Left ventricle myocardium inferior (tissue), 1 donor: ENCODE data around the gene HAGHL. TPM values are rescaled to one million over a fixed set of nuclear protein-coding genes. Genes with fewer than 3 reads are reported as not detected.

Experiments
- DNase-seq: peaks from one replicate; pipeline ENCODE4 v3.0.0-alpha.2; 2020
- H3K27ac ChIP-seq: fragments of 200-600 bp; replicated peaks from 2 replicates; pipeline ENCODE4 v1.8.0; 2021
- H3K27me3 ChIP-seq: fragments of 200-600 bp; 2 replicates; pipeline ENCODE4 v1.8.0; 2021; ENCODE audit warnings: low read depth
- H3K36me3 ChIP-seq: fragments of 200-600 bp; 2 replicates; pipeline ENCODE4 v1.8.0; 2021
- H3K4me1 ChIP-seq: fragments of 200-600 bp; 2 replicates; pipeline ENCODE4 v1.8.0; 2021
- H3K4me3 ChIP-seq: fragments of 200-600 bp; 2 replicates; pipeline ENCODE4 v1.8.0; 2021; ENCODE audit warnings: mild to moderate bottlenecking, moderate library complexity
- H3K9me3 ChIP-seq: fragments of 200-600 bp; replicated peaks from 2 replicates; pipeline ENCODE4 v1.8.0; 2021
- CTCF ChIP-seq: fragments of 200-600 bp; IDR thresholded peaks from 2 replicates; pipeline ENCODE4 v1.8.0; 2021; ENCODE audit warnings: antibody characterized with exemption, mild to moderate bottlenecking, borderline replicate concordance
- intact Hi-C: fragments of 100-400 bp; cut with micrococcal nuclease; formaldehyde crosslinking; loops from one replicate; pipeline ENCODE4 v1.11.0; 2022
- total RNA-seq: library from RNA; stranded (reverse); fragmentation: NEBNext Ultra II Directional; extraction: Animal tissue kit (Norgen Biotek cat#: 25700); gene quantifications from one replicate; pipeline ENCODE4 v1.2.1, GENCODE V29; 2021
- donor health status: DM: no; HTN: yes; CAD: no; lungs with severe emphysema.

Gene HAGHL
- total RNA-seq, 1 donor from 2014 or later: 12.0 TPM

GRCh38 chr16:767743-768235 is 40.9 kb downstream of the HAGHL start:
- DNase-seq: no peak
- TF ChIP-seq CTCF: no peak
- no peak overlapping the region for H3K4me3 ChIP-seq
- H3K27me3 ChIP-seq: peaks cover 51% of the 10 kb centered on the region
- no peaks in the 10 kb centered on the region for H3K36me3 ChIP-seq
- no peaks in the 10 kb centered on the region for H3K9me3 ChIP-seq
- no peak overlapping the region for H3K27ac ChIP-seq
- H3K4me1 ChIP-seq: no peaks in the 10 kb centered on the region
- intact Hi-C loops: no loop called here

- no peaks in the 10 kb centered on the region for H3K9me3 ChIP-seq
- peaks cover 45% of the 10 kb centered on the region for H3K27me3 ChIP-seq
- no peak for DNase-seq
These were observed 41.5 kb downstream of the HAGHL start for GRCh38 chr16:768428-768827.

GRCh38 chr16:769184-769784 is 42.4 kb downstream of the HAGHL start:
- Histone ChIP-seq H3K9me3 (no peaks in the 10 kb centered on the region), H3K36me3 (no peaks in the 10 kb centered on the region), H3K27me3 (peaks cover 43% of the 10 kb centered on the region), H3K4me1 (no peaks in the 10 kb centered on the region), H3K4me3 (no peak overlapping the region), H3K27ac (no peak overlapping the region)
- no peak for DNase-seq
- intact Hi-C loops: no loop called here
- TF ChIP-seq CTCF: no peak

More at GRCh38 chr16:768428-768827, 41.5 kb downstream of the HAGHL start:
- TF ChIP-seq CTCF: no peak
- no peak overlapping the region for H3K4me3 ChIP-seq
- no peaks in the 10 kb centered on the region for H3K4me1 ChIP-seq
- no peaks in the 10 kb centered on the region for H3K36me3 ChIP-seq
- H3K27ac ChIP-seq: no peak overlapping the region
- intact Hi-C loops: no loop called here

- TF ChIP-seq CTCF: no peak
- no peak for DNase-seq
- H3K27me3 ChIP-seq: peaks cover 43% of the 10 kb centered on the region
- no peaks in the 10 kb centered on the region for H3K4me1 ChIP-seq
- no peak overlapping the region for H3K4me3 ChIP-seq
- H3K27ac ChIP-seq: no peak overlapping the region
- no peaks in the 10 kb centered on the region for H3K9me3 ChIP-seq
- no peaks in the 10 kb centered on the region for H3K36me3 ChIP-seq
- intact Hi-C loops: no loop called here
These were observed 43.0 kb downstream of the HAGHL start for GRCh38 chr16:769934-770333.

GRCh38 chr16:770411-770810 is 43.5 kb downstream of the HAGHL start:
- Histone ChIP-seq H3K9me3 (no peaks in the 10 kb centered on the region), H3K27me3 (peaks cover 43% of the 10 kb centered on the region)
- intact Hi-C loops: no loop called here

More at GRCh38 chr16:770411-770810, 43.5 kb downstream of the HAGHL start:
- no peak overlapping the region for H3K27ac ChIP-seq
- TF ChIP-seq CTCF: no peak
- DNase-seq: no peak
- no peaks in the 10 kb centered on the region for H3K4me1 ChIP-seq
- H3K36me3 ChIP-seq: no peaks in the 10 kb centered on the region
- H3K4me3 ChIP-seq: no peak overlapping the region
